Activated naive CD4-positive, alpha-beta T cell treated with anti-CD3 and anti-CD28 coated beads, Interleukin-2, amount 50 U/mL, for 16 hours (primary cell): ENCODE data around the gene UNC13B.

Source experiments
- DNase-seq: peaks from one replicate; pipeline ENCODE4 v3.0.0-alpha.2; 2020

The UNC13B gene

GRCh38 chr9:35280399-35280798, 118.6 kb downstream of the UNC13B start:
- no peak for DNase-seq

GRCh38 chr9:35285731-35286130, 123.9 kb downstream of the UNC13B start:
- DNase-seq: no peak

GRCh38 chr9:35286381-35286780, 124.6 kb downstream of the UNC13B start:
- DNase-seq: no peak

GRCh38 chr9:35287987-35288632, 126.3 kb downstream of the UNC13B start:
- no peak for DNase-seq

GRCh38 chr9:35288778-35289177, 127.0 kb downstream of the UNC13B start:
- no peak for DNase-seq

GRCh38 chr9:35293376-35293964, 131.7 kb downstream of the UNC13B start:
- DNase-seq: no peak

GRCh38 chr9:35294066-35294465, 132.3 kb downstream of the UNC13B start:
- DNase-seq: no peak

- no peak for DNase-seq
Observed at GRCh38 chr9:35294556-35294955, 132.7 kb downstream of the UNC13B start.

- no peak for DNase-seq
Observed at GRCh38 chr9:35295369-35296036, 133.7 kb downstream of the UNC13B start.

- no peak for DNase-seq
Observed at GRCh38 chr9:35303567-35303966, 141.8 kb downstream of the UNC13B start.

- DNase-seq: no peak
Observed at GRCh38 chr9:35306283-35306682, 144.5 kb downstream of the UNC13B start.

GRCh38 chr9:35308316-35308715, 146.5 kb downstream of the UNC13B start:
- DNase-seq: no peak

- DNase-seq: no peak
Observed at GRCh38 chr9:35311891-35312639, 150.3 kb downstream of the UNC13B start.

- no peak for DNase-seq
Observed at GRCh38 chr9:35313460-35313859, 151.7 kb downstream of the UNC13B start.

GRCh38 chr9:35313916-35314315, 152.1 kb downstream of the UNC13B start:
- no peak for DNase-seq

- DNase-seq: no peak
Observed at GRCh38 chr9:35318741-35319140, 156.9 kb downstream of the UNC13B start.

- no peak for DNase-seq
Observed at GRCh38 chr9:35322075-35322885, 160.5 kb downstream of the UNC13B start.

GRCh38 chr9:35324966-35325365, 163.2 kb downstream of the UNC13B start:
- no peak for DNase-seq

GRCh38 chr9:35333551-35333950, 171.7 kb downstream of the UNC13B start:
- no peak for DNase-seq

GRCh38 chr9:35335164-35335563, 173.4 kb downstream of the UNC13B start:
- no peak for DNase-seq

GRCh38 chr9:35338086-35338485, 176.3 kb downstream of the UNC13B start:
- DNase-seq: no peak

GRCh38 chr9:35338561-35339274, 176.9 kb downstream of the UNC13B start:
- no peak for DNase-seq
